Cardiac septum (tissue), 1 donor: Measurements from ENCODE around the gene KCNIP4. TPM values are rescaled to one million over a fixed set of nuclear protein-coding genes. Genes with fewer than 3 reads are reported as not detected.

Source experiments
- DNase-seq: peaks from one replicate; pipeline ENCODE4 v3.0.0-alpha.2; 2020; ENCODE audit warnings: low spot score
- intact Hi-C: fragments of 100-400 bp; cut with DNase I; formaldehyde crosslinking; loops from one replicate; pipeline ENCODE4 v1.14.0; 2022
- total RNA-seq: library from RNA; stranded (reverse); fragmentation: NEBNext Ultra II Directional; extraction: Animal tissue kit (Norgen Biotek cat#: 25700); gene quantifications from one replicate; pipeline ENCODE4 v1.2.1, GENCODE V29; 2021
- donor health status: DM: no; HTN: no; CAD: no.

KCNIP4 gene
- total RNA-seq, 1 donor from 2014 or later, result not detected

DNA sequence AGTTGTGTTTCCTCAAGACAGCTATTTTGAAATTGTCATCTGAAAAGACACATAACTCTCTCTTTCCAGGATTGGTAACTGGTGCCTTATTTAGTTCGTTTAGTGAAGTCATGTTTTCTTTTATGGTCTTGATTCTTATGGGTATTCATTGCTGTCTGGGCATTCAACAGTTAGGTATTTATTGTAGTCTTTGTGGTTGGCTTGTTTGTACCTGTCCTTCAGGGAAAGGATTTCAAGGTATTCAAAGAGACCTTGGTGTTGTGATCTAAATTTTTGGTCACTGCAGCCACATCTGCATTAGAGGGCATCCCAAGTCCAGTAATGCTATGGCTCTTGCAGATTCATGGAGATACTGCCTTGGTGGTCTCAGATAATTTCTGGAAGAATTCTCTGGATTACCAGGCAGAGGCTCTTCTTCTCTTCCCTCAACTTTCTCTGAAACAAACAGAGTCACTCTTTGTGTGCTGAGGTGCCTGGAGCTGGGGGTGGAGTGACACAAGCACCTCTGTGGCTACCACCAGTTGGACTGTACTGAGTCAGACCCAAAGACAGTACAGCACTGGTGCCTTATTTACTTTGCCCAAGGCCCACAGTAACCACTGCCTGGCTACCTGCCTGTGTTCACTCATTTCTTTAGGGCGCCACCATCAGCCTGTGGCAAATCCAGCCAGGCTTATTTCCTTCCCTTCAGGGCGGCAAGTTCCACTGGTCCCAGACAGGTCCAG lies 620.4 kb downstream of the KCNIP4 start:
- intact Hi-C loops, result no loop called here
- DNase-seq, result no peak

DNA sequence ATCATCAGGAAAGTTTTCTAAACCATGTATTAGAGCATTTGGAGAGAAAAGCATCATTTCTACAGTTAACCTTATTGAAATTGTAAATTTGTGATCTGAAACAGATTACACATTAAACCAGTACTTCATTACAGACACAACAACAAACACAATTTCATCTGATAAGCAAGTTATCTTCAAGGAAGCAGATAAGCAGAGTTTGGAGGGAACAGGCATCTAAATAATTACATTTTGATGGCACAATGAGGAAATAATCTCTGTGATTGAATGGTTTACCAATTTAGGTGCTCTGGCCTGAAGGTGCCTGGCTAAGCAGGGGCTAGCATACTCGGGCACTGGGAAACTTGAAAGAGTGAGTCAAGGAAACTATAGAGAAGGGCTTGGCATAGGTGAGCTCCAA lies 628.5 kb downstream of the KCNIP4 start:
- intact Hi-C loops, result no loop called here
- DNase-seq, result no peak

DNA sequence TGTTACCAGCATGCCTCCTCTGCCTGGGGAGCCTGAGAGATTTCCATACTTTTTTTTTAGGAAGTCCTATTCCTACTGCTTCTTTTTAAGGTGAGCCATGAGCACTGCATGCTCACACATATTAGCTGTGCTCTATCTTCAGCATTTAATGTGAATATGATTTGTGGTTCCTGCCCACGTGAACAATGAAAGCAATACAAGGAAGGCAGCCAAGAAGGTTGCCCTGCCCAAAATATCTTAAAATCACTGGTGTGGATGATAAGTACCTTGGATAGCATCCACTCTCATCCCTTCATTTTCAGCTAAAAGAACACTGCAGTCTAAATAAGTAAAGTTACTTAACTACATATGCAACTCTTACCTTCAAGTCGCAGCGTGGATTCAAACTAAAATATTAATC lies 640.9 kb downstream of the KCNIP4 start:
- DNase-seq, result no peak
- intact Hi-C loops, result no loop called here

DNA sequence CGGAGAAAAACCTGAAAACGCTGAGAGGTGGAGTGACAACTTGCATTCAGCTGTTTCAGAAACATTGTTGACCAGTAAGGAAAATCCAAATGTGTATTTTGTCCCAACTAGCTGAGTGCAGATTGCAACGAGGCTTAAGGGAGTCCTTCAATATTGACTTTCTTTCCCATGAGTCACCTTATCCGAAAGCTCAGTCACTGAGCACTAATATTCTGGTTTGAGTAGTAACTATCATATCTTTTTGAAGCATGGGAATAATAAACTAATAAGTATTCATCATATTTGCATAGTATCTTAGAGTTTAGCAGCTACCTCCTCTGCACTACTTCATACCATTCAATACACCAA lies 644.1 kb downstream of the KCNIP4 start:
- intact Hi-C loops, result no loop called here
- no peak for DNase-seq

DNA sequence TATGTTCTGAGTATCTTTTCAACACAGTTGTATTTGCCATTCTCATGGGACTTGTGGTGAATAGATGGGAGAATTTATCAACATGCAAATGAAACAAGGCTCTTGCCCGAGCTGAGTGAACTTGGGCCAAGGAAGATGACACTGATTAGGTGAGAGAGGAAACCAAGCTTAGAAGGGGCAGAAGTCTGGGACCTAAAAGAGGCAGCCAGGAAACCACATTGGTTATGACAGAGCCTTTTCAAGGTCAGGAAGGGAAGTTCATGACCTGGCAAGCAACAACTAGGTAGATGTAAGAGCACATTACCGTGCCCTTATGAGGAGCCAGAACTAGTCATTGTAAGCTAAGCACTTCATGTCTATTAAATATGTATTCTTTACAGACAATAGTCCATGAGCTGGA lies 658.0 kb downstream of the KCNIP4 start:
- intact Hi-C loops, result no loop called here
- no peak for DNase-seq

DNA sequence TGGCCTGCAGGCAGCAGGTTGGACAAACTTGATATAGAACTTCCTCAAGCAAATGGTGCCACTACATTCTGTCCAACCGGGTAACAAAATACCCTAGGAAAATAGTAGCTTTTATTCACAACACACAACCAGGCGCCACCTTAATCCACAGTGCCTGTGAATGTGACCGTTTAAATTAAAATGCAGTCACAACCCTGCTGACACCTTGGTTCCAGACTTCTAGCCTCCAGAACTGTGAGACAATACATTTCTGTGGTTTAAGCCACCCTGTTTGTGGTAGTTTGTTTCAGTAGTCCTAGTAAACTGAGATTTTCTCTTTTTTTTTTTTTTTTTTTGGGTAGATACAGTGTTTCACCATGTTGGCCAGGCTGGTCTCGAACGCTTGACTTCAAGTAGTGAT lies 672.5 kb downstream of the KCNIP4 start:
- intact Hi-C loops, result no loop called here
- no peak for DNase-seq

DNA sequence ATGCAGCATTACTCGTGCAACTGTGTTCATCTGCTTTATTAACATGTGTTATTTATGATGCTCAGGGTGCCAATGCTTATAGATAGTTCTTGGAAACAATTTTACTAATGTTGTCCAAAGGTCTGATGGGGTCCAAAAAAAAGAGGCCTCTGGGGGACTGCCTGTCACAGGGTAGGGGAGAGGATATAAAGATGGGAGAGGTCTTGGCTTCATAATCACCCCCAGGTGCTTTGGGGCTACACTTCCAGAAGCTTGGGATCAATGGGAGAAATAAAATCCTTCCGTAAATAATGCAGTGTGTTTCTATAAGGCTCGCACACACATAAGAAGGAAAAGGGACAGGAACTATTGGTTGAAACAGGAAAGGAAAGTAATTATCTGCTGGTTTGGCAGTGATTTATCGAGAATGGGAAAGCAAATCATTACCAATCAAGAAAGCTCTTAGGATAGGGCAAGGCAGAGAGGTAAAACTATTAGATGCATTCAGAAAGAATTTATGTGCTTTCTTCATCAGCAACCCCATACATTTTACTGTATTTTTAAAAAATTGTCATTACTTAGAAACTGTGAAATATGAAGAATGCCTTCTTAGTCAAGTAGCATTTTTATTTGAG lies 677.0 kb downstream of the KCNIP4 start:
- DNase-seq, result no peak
- intact Hi-C loops, result no loop called here

DNA sequence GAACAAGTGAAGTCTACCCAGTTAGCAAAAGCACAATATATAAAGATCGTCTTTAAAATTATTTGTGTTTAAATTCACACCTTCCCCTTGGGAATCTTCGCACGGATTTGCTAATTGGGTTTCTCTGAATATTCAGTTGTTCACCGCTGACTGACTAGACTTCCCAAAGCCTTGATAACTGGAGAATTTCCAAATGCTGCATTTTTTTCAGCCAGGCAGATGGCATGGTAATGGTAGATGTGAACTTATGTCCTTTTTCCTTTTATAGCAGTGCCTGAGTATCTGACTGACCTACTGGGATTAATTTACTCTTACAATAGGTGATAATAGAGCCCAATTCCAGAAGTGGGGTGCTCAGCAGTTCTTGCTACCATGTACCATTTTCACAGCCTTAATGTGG lies 700.2 kb downstream of the KCNIP4 start:
- DNase-seq, result no peak
- intact Hi-C loops, result no loop called here

DNA sequence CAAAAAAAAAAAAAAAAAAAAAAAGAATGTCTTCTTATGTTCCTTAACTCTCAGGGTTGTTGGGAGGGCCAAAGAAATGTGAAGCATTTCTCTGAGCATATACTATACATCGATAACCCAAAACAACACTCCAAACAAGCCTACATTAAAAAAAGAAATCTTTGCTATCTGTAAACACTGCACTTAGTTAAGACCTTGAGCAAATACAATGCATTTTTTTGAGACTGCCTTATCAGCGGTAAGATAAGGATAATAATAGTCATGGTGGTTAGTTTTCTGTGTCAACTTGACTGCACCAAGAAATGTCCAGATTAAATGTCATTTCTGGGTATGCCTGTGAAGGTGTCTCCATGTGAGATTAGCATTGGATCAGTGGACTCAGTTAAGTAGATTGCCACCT lies 706.4 kb downstream of the KCNIP4 start:
- DNase-seq, result no peak
- intact Hi-C loops, result no loop called here

DNA sequence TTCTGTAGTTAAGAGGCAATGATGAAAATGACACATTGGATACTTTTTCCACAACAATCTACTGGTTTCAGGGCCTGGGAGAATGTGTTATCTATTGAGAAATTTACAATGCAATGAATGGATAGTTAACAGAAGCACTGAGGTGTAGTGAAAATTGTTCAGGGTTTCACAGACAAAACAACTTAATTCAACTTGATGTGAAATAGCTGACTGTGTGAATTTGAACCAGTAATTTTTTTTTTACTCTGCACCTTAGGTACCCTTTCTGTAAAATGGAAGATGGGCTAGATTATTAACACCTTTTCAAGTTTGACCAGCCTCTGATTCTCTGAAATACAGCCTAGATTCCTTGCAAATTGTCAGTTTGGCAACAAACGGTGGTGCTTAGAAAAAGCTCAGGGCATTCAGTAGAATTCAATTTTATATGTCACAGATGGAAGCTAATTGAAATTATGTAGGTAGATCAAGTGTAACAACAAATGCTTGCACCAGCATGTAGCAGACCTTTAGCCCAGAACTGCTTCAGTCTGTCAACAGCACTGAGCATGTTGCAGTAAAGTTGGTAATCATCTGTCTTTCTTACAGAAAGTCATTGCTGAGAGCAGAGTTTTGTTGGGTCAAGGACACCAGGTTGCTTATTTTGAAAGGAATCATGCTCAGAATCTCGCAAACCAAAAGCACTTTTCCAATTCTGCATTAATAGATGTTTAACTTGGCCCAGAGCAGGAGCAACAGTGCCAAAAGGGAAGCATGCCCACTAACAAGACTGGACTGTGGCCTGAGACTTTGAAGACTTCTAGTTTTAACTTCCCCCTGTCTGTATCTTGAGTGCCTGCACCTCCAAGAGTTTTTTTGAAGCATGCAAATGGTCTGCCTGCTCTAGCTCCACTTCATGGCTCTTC lies 721.7 kb downstream of the KCNIP4 start:
- no peak for DNase-seq
- intact Hi-C loops, result no loop called here

DNA sequence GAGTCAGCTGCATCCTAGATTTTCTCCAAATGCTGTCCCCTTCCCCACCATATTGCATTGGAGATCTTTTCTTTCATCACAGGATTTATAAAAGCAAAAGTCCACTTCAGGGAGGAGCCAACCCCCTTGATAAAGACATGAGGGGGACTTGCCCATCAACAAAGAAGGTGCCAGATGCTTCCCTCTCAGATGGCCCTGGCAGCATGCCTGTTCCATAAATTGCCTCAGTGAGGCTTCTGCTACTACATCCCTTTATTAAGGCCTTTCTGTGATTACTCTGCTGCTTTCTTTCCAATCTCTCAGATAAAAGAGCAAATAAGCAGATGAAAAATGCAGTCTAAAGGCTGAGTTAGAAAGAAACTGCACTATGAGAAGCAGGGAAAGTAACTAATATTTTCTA lies 736.7 kb downstream of the KCNIP4 start:
- no peak for DNase-seq
- intact Hi-C loops, result no loop called here

DNA sequence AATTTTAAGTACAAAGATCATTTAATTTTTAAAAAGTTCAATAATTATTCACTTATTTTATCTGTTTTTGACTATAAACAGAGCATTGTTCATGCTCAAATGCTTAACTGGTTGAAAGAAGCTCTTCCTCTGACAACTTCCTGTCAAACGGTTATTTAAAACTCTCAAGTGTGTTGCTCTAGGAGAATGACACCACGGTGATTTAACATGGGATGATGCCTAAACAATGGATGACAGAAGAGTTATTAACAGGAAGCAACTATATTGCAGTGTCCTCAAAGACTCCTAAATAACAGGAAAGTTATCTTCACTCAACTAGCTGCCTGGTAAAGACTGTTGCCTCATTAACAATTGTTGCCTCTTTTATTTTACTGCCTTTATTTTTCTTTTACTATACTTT lies 738.7 kb downstream of the KCNIP4 start:
- intact Hi-C loops, result no loop called here
- DNase-seq, result no peak

DNA sequence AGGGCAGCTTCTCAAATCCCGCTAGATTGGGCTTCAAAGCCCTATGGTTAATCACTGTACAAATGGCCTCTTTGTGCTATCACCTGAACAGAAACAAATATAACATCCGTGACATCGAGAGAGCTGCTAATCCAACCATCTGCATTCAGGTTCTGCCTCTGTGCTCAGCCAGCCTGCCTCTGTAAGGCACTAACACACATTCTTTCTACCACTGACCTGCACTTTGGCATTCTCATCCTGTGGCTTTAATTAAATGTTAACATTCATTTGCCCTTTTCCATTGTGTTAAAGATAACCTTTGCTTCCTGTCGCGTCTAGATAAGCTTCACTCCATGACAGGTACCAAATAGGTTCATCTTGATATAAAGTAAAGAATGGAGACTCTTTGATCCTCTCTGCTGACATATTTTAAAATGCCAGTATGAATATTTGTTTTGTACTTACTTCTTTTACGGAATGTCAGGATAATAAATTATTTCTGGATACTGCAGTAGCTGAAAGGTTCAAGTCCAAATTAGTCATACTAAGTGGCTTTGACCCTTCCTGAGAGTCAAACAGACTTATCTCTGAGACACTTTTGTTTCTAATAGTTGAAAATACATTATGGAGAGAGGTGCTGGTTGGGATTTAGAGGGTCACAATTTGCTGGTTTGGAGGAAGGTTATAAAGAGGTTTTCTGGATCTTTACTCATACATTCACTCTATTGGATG lies 742.6 kb downstream of the KCNIP4 start:
- intact Hi-C loops, result no loop called here
- DNase-seq, result no peak

DNA sequence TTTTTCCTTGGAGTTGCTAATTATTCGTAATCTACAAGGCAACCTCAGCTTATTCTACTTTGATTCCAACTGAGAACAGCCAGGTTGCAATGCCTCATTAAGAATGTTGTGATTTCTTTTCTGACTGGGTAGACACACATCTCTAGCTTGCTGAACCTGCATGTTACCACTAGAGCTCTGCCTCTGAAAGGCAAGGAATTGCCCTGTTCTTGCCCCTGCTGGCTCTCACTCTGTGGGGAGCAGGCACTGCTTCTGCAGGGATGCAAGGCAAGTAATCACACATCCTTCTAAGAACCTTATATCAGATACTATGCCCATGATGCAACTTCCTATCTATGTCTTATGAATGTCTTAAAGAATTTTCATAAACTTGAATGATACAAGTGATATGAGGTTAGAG lies 745.2 kb downstream of the KCNIP4 start:
- intact Hi-C loops, result no loop called here
- no peak for DNase-seq

DNA sequence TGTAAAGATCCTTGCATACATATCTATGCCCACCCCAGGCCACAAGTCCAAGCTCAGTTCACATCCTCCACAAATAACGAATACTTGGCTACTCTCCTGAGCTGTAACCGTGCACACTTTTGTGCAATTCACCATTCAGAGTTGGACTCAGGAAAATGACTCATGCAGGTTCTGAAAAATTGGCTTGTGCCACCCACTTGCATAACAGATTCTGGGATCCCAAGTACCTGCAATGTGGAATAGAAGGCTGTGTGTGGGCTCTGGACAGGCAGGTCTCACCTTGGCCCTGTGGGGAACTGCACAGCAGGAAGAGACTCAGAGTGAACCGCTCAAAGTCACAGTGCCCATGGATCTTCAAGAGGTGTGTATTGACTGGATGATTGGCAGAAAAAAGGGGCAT lies 745.6 kb downstream of the KCNIP4 start:
- no peak for DNase-seq
- intact Hi-C loops, result no loop called here

DNA sequence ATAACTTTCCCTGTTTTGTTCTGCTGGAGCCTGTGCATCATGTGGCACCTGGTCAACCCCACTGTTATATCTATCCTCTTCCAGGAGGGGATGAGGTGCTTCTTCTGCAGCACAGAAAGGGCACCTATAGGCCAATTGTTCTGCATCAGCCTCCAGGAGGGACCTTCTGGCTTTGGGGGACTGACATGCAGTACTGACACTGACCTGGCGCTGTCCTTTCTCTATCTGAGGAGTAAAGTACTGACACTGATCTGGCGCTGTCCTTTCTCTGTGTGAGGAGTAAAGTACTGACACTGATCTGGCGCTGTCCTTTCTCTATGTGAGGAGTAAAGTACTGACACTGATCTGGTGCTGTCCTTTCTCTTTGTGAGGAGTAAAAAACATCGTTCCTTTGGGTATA lies 749.9 kb downstream of the KCNIP4 start:
- intact Hi-C loops, result no loop called here
- DNase-seq, result no peak

DNA sequence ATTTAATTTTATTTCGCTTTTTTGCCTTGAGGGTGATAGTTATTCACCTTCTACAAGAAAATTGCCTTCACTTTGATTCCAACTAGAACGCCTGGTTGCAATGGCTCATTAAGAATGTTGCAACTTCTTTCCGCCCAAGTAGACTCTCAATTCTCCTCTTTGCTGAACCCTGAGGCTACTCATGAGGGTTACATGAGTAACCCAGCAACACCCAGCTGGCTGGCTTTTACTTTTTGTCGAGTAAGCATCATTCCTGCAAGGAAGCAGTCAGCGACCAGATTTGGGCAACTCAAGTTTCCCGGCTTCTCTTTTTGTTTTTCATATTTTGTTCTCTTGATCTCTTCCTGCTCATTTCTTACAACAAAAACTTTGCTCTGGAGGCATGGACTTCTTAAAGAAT lies 752.9 kb downstream of the KCNIP4 start:
- intact Hi-C loops, result no loop called here
- DNase-seq, result no peak

DNA sequence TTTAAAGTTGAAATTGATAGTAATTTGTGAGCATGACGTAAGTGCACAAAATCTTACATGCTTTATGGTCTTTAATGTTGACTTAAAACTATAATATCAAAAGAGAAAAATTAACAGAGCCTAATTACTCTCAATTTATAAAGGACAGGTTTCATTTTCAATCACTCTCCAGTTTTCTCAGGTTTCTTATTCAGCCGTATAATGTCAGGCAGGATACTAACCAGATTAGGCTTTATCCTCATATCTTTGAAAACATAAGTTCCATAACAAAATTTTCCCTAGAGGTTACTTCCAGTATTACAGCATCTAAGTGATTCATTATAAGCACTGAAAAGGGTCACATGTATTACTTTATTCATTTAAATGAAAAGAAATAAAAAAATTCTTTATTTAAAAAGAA lies 756.2 kb downstream of the KCNIP4 start:
- DNase-seq, result no peak
- intact Hi-C loops, result no loop called here

DNA sequence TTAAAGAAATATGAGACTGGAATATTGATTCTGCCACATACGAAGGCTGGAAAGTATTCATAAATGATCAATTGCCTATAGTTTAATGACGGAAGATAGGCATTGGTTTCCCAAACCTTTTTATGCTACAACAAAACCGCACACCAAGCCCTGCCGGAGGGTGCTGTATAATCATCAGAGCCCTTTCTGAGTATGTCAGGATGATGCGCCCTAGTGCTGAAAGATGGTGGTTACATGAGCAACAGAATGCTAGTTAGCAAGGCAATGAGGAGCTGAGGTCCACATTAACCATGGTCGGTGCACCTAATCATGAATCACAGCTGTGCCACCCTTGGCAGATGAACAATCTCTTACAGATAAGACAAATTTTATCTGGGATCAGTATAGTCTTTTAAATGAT lies 757.3 kb downstream of the KCNIP4 start:
- DNase-seq, result no peak
- intact Hi-C loops, result no loop called here

DNA sequence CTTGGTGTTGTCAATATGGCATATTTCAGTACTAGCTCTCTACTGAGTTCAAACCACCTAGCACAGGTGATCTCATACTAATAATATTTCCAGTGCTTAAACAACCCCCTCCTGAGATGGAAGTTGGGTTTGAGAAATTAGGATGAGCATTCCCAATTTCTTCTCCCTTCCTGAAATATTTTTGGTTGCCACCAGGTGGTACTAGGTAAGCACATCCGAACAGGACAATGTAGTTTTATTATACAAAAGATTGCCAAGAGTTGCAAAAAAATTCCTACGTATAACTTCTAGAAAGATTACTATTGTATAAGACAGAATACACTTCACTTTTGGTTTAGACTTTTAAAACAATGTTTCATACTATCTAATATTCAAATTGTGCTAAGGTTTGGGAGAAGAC lies 763.8 kb downstream of the KCNIP4 start:
- intact Hi-C loops, result no loop called here
- DNase-seq, result no peak
